Hepatocyte (in vitro differentiated cells): ENCODE results near the gene DSCAM.

ENCODE experiments used
- CTCF ChIP-seq: fragments of 200-600 bp; sonication (generic); IDR thresholded peaks from 2 replicates; pipeline ENCODE4 v1.5.1; 2016; ENCODE audit warnings: antibody characterized with exemption, mild to moderate bottlenecking; ENCODE audit not compliant: poor library complexity
- EZH2 ChIP-seq: fragments of 200-600 bp; sonication (generic); IDR thresholded peaks from 2 replicates; pipeline ENCODE4 v1.6.1; 2016; ENCODE audit warnings: antibody characterized with exemption, mild to moderate bottlenecking, borderline replicate concordance
- EZH2phosphoT487 ChIP-seq: fragments of 200-600 bp; sonication (generic); IDR thresholded peaks from one replicate; pipeline ENCODE4 v1.6.1; 2018; ENCODE audit warnings: antibody characterized with exemption, mild to moderate bottlenecking, low read depth, moderate library complexity; ENCODE audit not compliant: unreplicated experiment, severe bottlenecking

- TF ChIP-seq CTCF: no peak
- no peak for TF ChIP-seq EZH2
- TF ChIP-seq EZH2phosphoT487: no peak
Measured at GRCh38 chr21:40457741-40458140, 389.2 kb downstream of the DSCAM start.
